HTERT RPE-1 (cell line): ENCODE results near the gene LRRC27.

Experiments
- in situ Hi-C: fragments of 300-500 bp; cut with MboI; formaldehyde crosslinking; loops from 4 replicates; pipeline ENCODE4 v1.14.3; 2020; ENCODE audit warnings: low sequenced_read_pairs

The LRRC27 gene

GRCh38 chr10:132388891-132389432 is 57.0 kb downstream of the LRRC27 start:
- in situ Hi-C loops = no loop called here

DNA sequence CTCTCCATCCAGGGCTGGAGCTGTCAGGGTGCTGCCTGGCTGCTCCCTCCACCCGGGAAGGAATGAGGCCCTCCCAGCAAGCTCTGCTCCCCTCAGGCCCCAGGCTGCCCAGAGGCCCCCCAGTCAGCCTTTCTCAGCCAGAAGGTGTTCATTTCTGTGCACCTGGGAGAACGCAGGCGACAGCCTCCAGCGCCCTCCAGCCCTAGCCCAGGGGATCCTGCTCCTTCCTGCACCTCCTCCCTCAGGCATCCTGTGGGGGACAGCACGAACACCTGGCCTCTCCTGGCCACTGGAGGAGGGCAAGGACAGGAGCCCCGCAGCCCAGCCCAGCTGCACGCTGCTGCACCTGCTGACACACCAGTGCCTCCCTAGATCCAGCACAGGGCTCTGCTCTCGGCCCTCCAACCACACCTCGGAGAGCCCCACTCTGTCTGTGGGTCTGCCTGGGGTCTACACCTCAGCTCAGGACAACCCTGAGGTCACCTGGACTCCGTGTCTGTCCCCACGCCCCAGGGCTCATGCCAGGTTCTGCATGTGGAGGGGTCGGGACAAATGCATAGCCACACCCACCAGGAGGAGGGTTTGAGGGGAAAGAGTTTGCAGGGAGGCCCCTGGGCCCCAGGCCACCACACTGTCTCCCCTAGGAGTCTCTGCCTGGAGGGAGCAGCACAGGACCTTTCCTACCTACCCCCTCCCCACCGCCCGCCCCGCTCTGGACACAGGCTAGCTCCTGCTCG is 57.6 kb downstream of the LRRC27 start:
- in situ Hi-C loops = no loop called here

GRCh38 chr10:132390170-132390920 is 58.4 kb downstream of the LRRC27 start:
- in situ Hi-C loops = no loop called here

DNA sequence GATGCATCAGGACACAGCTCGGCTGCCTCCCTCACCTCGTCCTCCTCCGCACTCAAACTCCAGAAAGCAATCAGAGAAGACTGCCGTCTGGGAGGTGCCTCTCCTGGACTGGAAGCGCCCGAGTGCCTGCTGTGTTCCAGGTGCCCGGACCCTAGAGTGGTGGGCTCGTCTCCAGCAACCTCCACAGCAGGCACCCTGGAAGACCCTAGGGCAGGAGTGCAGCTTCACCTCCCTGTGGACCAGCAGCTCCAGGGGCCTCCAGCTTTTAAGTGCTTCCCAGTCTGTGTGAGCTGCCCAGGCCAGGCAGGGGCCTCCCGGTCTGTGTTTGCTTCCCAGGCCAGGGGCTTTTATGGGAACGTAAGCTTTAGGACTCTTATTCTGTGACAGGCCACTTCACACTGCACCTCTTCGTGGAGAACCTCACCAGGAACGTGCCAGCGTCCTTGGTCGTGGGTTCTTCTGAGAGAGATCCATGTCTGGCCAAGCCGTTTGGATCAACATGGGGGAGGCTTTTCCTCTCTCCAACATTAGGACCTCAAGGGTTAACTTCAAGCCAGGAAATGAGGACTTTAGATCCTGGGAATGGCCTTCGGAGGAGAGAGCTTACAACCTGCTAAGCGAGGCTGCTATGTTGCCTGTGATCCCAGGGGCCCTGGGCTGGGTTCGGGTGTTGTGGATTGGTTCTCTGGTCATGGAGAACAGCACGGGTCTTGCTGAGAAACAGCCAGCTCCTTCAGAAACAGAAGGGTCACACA is 59.1 kb downstream of the LRRC27 start:
- in situ Hi-C loops = no loop called here

GRCh38 chr10:132391676-132392020 is 59.7 kb downstream of the LRRC27 start:
- in situ Hi-C loops = no loop called here

GRCh38 chr10:132392184-132392800 is 60.3 kb downstream of the LRRC27 start:
- in situ Hi-C loops = no loop called here

DNA sequence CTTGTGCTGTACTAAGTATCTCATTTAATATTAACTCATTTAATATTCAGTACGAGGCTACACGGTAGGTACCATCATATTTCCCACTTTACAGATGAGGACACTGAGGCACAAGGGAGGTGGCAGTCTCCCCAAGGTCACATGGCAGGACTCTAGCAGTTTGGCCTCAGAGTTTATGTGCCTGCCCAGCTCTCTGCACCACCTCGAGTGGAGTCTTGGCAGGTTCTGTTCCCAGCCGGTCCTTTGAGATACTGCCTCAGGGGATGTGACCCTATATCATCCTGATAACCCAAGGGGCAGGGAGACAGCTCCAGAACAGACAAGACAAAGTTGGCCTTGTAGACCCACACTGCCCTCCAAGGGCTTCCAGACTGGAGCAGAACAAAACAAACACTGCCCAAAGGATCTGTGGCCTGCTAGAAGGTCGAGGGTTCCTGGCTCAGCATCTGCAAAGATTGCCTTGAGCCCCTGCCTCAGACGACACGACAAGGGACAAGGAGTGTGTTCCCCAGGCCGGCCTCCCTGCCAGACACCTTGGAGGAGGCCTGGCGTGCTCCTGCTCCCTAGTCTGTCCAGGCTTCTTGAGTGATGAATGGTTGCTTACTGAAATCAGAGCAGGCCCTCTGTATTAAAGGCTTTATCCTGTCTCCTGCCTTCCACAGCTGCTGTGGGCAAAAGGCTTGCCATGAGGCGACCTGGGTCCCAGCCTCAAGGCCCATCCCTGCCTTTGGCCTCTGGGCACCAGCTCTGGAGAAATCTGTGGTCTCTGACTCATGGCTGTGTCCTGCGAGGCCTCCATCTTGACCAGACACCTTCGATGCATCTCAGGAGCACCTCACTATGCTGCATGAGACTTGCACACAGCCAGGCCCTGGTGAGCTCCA is 61.1 kb downstream of the LRRC27 start:
- in situ Hi-C loops = no loop called here

- in situ Hi-C loops = no loop called here
Measured at GRCh38 chr10:132393695-132394181, 61.7 kb downstream of the LRRC27 start.

- in situ Hi-C loops = no loop called here
Measured at GRCh38 chr10:132394201-132394811, 62.3 kb downstream of the LRRC27 start.

- in situ Hi-C loops = no loop called here
Measured at GRCh38 chr10:132394936-132395703, 63.1 kb downstream of the LRRC27 start.

DNA sequence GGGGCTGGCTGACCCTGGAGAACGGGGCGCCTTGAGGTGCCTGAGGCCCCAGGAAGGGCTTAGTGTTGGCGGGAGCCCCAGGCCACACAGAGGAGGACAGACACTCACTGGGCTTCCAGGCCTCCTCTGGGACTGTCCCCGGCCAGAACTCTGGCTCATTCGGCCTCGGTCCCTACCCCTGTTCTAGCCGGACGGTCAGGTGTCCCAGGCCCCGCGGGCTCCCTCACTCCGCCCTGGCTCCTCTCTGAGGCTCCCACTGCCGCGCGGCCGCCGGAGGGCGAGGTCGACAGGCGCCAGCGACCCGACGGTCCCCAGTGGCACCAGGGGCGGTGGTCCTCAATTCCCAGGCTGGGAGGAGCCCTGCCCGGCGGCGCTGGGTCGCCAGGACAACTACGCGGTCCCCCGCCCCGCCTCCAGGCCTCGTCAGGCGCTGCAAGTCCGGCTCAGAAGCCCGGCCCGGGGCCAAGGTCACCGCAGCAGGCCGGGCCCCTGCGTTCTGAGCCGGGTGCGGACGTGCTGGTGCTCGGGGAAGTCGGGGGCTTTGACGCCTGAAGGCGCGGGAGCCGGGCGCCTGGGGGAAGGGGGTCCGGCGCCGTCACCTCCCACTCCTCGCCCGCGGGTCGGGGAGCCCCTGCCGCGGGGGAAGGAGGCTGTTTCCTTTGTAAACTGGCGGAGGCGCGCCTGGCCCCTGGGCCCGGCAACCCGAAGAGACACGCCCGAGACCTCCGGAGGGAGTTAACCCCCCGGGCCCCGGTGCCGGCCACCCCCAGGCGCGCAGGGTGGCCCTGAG is 63.9 kb downstream of the LRRC27 start:
- in situ Hi-C loops = no loop called here

GRCh38 chr10:132396494-132397035 is 64.6 kb downstream of the LRRC27 start:
- in situ Hi-C loops = no loop called here

DNA sequence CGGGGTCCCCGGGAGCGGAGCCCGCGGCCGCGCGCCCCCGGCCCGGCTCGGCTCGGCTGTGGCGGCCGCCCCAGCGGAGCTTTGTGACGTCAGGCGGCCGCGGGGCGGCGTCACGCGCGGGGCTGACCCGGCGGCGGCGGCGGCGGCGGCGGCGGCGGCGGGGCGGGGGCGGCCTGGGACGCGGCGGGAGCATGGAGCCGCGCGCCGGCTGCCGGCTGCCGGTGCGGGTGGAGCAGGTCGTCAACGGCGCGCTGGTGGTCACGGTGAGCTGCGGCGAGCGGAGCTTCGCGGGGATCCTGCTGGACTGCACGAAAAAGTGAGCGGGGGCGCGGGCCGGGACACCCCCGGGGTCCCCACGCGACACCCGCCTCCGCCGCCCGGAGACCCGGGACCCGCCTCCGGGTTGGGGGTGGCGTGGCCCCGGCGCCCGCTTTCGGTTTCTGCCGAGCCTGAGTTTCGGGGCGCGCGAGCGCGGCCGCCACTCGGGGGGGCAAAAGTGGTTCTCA is 65.1 kb downstream of the LRRC27 start, which contains the start of gene PWWP2B:
PWWP2B (plus strand) TSS at position 165 of the 506 bp plus-strand sequence; CDS start at position 192, 27 bp downstream.
- in situ Hi-C loops = no loop called here

- in situ Hi-C loops = no loop called here
Measured at GRCh38 chr10:132397671-132398565, 65.9 kb downstream of the LRRC27 start.

DNA sequence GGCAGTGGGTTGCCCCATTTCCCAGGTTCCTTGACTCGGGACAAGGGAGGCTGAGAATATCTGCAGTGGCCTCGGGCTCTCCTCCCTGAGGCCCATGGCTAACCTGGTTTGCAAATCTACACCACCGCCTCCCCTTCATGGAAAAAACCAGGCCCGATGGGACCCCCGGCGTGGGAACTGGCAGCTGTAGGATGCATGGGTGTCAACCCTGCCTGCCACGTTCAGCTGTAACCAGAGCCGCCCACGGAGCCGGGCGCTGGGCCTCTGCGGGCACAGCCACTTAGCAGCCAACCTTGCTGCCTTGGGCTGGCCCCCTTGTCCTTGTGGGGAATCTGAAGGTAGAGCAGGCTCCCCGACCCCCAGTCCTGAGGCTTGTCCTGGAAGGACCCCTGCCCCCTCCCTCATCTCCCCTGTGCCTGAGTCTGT is 66.6 kb downstream of the LRRC27 start:
- in situ Hi-C loops = no loop called here
